Endodermal cell (in vitro differentiated cells): ENCODE measurements around the gene SLIT1. TPM values are rescaled to one million over a fixed set of nuclear protein-coding genes. Genes with fewer than 3 reads are reported as not detected.

Experiments used
- DNase-seq: peaks from one replicate; pipeline ENCODE4 v3.0.0-alpha.2; 2017
- H3K27ac ChIP-seq: 2 replicates; pipeline ENCODE4 v1.5.1; 2013; ENCODE audit warnings: mild to moderate bottlenecking, low read depth, low read length, moderate library complexity
- H3K27me3 ChIP-seq: 2 replicates; pipeline ENCODE4 v1.6.1; 2013; ENCODE audit warnings: mild to moderate bottlenecking, low read length, moderate library complexity; ENCODE audit not compliant: insufficient read depth, control insufficient read depth, poor library complexity, severe bottlenecking
- H3K36me3 ChIP-seq: 2 replicates; pipeline ENCODE4 v1.7.0; 2013; ENCODE audit warnings: mild to moderate bottlenecking, low read length, moderate library complexity; ENCODE audit not compliant: control insufficient read depth, insufficient read depth
- H3K4me1 ChIP-seq: one replicate; pipeline ENCODE4 v1.7.0; 2013; ENCODE audit warnings: low read length; ENCODE audit not compliant: control insufficient read depth, insufficient read depth
- H3K4me3 ChIP-seq: 2 replicates; pipeline ENCODE4 v1.5.1; 2013; ENCODE audit warnings: mild to moderate bottlenecking, low read length, moderate library complexity
- H3K9ac ChIP-seq: 2 replicates; pipeline ENCODE4 v1.6.1; 2013; ENCODE audit warnings: mild to moderate bottlenecking, low read length, moderate library complexity; ENCODE audit not compliant: poor library complexity, severe bottlenecking; ENCODE audit errors: extremely low read depth
- H3K9me3 ChIP-seq: 2 replicates; pipeline ENCODE4 v1.6.1; 2013; ENCODE audit warnings: mild to moderate bottlenecking, low read length, moderate library complexity; ENCODE audit not compliant: control insufficient read depth
- H3K27ac Mint-ChIP-seq: 2 replicates; pipeline ENCODE4 v1.8.0; 2020; ENCODE audit warnings: mixed read lengths
- H3K27me3 Mint-ChIP-seq: 2 replicates; pipeline ENCODE4 v1.8.0; 2021; ENCODE audit warnings: mild to moderate bottlenecking, mixed read lengths; ENCODE audit not compliant: insufficient read depth
- H3K36me3 Mint-ChIP-seq: 2 replicates; pipeline ENCODE4 v1.8.0; 2020; ENCODE audit warnings: low read depth, mixed read lengths
- H3K4me1 Mint-ChIP-seq: 2 replicates; pipeline ENCODE4 v1.8.0; 2020; ENCODE audit warnings: mixed read lengths
- H3K4me3 Mint-ChIP-seq: 2 replicates; pipeline ENCODE4 v1.8.0; 2020; ENCODE audit warnings: mild to moderate bottlenecking, moderate library complexity, mixed read lengths
- H3K9me3 Mint-ChIP-seq: 2 replicates; pipeline ENCODE4 v1.8.0; 2020; ENCODE audit warnings: mild to moderate bottlenecking, mixed read lengths
- CTCF ChIP-seq: fragments of 200-600 bp; sonication (generic); conservative IDR thresholded peaks from 2 replicates; pipeline ENCODE4 v1.5.0; 2021; ENCODE audit warnings: antibody characterized with exemption, mild to moderate bottlenecking
- WGBS, 2 experiments: methylation state at CpG; one replicate each; pipeline versions ENCODE4 v1.1.5 to v1.1.7; 2013; ENCODE audit warnings: missing lambda C conversion rate in 2 of 2, mixed read lengths in 1 of 2; ENCODE audit not compliant: insufficient coverage in 1 of 2, insufficient read length in 1 of 2; 5-methylcytosine and 5-hydroxymethylcytosine counted together
- total RNA-seq, 2 donors: library from RNA; stranded (reverse); fragmentation: NEBNext Ultra II Directional in 1 of 2; extraction: Animal tissue kit (Norgen Biotek cat#: 25700) in 1 of 2; gene quantifications; 2 replicates in 1 of 2; 3 replicates in 1 of 2; pipeline ENCODE4 v1.2.1, GENCODE V29; 2021

Gene SLIT1
- total RNA-seq, 2 donors from 2014 or later = 0.97 to 2.4 TPM

- no peaks in the 10 kb centered on the region for H3K4me1 ChIP-seq
- no peak for TF ChIP-seq CTCF
- DNase-seq = no peak
- H3K9ac ChIP-seq = no peak overlapping the region
- H3K36me3 ChIP-seq = peaks cover 32% of the 10 kb centered on the region
- no peak overlapping the region for H3K27ac ChIP-seq
- H3K4me3 Mint-ChIP-seq = no peak overlapping the region
- no peak overlapping the region for H3K4me3 ChIP-seq
- H3K27ac Mint-ChIP-seq = no peak overlapping the region
- WGBS, 2 experiments = 97% methylated on average over 3 of the region's 3 CpGs; no CpG with 5 or more reads in 1 of the 2 experiments
- peaks cover 25% of the 10 kb centered on the region for H3K36me3 Mint-ChIP-seq
- no peaks in the 10 kb centered on the region for H3K27me3 ChIP-seq
- H3K4me1 Mint-ChIP-seq = peaks cover 3% of the 10 kb centered on the region
- no peaks in the 10 kb centered on the region for H3K27me3 Mint-ChIP-seq
- H3K9me3 Mint-ChIP-seq = no peaks in the 10 kb centered on the region
- H3K9me3 ChIP-seq = no peaks in the 10 kb centered on the region
Measured at GRCh38 chr10:96978621-96979154, 207.1 kb downstream of the SLIT1 start.

GRCh38 chr10:96975136-96975535 is 210.6 kb downstream of the SLIT1 start:
- Mint-ChIP-seq H3K9me3 (no peaks in the 10 kb centered on the region), H3K27me3 (no peaks in the 10 kb centered on the region), H3K4me1 (peaks cover 5% of the 10 kb centered on the region), H3K36me3 (no peaks in the 10 kb centered on the region), H3K27ac (no peak overlapping the region), H3K4me3 (no peak overlapping the region)
- WGBS, 2 experiments = 93% methylated on average over 1 of the region's 2 CpGs; no CpG with 5 or more reads in 1 of the 2 experiments
- Histone ChIP-seq H3K9ac (no peak overlapping the region), H3K9me3 (no peaks in the 10 kb centered on the region), H3K4me3 (no peak overlapping the region), H3K36me3 (peaks cover 2% of the 10 kb centered on the region), H3K27ac (no peak overlapping the region), H3K27me3 (no peaks in the 10 kb centered on the region), H3K4me1 (no peaks in the 10 kb centered on the region)
- TF ChIP-seq CTCF = no peak
- no peak for DNase-seq

GRCh38 chr10:96973809-96974747 is 211.7 kb downstream of the SLIT1 start:
- Histone ChIP-seq H3K4me3 (no peak overlapping the region), H3K4me1 (no peaks in the 10 kb centered on the region), H3K27me3 (no peaks in the 10 kb centered on the region), H3K27ac (no peak overlapping the region), H3K9me3 (no peaks in the 10 kb centered on the region), H3K36me3 (no peaks in the 10 kb centered on the region), H3K9ac (no peak overlapping the region)
- Mint-ChIP-seq H3K9me3 (no peaks in the 10 kb centered on the region), H3K36me3 (no peaks in the 10 kb centered on the region), H3K27ac (no peak overlapping the region), H3K4me1 (peaks cover 5% of the 10 kb centered on the region), H3K4me3 (no peak overlapping the region), H3K27me3 (no peaks in the 10 kb centered on the region)
- 95% methylated on average over 3 to 4 of the region's 5 CpGs for WGBS, 2 experiments
- no peak for DNase-seq
- TF ChIP-seq CTCF = no peak
